HG02588 (cell line): Measurements from ENCODE around the gene ALPP.
"Not testable (repeated sequence)": the region's sequence is repeated elsewhere in the genome, so short reads cannot be mapped to it uniquely, and the experiment has no call there.

Source experiments
- ATAC-seq: cut with Tn5 transposase; IDR thresholded peaks from one replicate; pipeline ENCODE4 v1.9.1; 2021; ENCODE audit warnings: mild to moderate bottlenecking, moderate library complexity; ENCODE audit not compliant: unreplicated experiment

The ALPP gene

DNA sequence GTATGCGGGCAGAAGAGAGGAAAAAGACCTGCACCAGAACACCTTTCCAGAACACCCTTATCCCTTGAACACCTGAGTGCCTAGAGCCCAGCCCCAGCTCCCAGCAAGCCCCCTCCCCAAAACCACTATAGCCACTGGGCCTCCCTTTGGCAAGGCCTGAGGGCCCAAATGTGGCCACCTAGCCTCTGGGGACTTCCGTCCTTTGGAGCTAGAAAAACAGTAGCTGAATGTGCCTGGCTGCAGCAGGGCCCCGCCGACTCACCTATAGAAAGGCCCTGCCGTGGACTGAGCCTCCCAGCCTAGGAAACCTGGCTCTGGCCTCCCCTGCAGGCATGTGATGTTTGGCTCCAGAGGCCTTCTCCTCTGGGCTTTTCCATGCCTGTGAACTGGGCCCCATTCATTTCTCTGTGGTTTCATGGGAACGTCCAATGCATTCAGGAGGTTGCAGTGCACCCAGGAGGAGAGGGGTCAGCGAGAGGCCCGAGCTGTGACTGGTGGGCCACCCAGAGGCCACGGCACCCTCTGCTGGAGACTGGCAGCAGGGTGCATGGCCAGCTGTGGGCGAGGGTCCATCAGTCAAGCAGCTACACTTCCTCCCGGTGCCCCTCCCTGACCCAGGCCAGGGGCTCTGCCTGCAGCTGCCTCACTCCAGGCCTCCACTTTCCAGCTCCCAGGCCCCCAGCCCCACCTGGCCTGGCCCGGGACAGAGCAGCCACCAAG is 15.3 kb upstream of the ALPP start:
- ATAC-seq, result not testable (repeated sequence)

DNA sequence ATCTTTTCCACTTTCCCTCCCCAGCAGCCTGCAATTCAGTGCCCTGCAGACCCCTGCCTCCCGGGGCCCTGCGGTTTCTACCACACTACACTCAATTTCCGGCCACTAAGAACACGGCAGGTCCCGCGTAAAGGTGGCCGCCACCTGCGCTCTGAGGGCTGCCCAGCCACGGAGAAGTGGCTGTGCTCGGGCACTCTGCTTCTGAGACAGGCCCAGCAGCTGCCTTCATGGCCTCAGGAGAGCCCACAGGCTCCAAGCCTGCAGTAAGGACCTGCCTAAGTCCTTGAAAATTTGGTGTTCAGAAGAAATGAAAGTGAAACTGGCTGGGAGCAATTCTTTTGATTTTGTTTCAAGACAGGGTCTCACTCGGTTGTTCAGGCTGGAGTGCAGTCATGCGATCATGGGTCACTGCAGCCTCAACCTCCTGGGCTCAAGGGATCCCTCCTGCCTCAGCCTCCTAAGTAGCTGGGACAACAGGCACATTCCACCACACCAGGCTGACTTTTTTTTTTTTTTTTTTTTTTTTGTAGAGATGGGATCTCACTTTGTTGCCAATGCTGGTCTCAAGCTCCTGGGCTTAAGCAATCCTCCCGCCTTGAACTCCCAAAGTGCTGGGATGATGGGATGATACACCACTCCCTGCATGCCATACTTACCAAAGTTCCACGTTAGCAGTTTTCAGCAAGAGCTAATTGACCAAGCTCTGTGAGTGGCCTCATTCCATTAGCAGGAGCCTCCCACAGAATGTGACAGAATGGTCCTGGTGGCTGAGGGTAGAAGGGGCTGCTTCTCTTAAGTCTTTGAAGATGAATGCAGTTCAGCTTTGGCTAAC is 14.6 kb upstream of the ALPP start:
- ATAC-seq, result no peak

DNA sequence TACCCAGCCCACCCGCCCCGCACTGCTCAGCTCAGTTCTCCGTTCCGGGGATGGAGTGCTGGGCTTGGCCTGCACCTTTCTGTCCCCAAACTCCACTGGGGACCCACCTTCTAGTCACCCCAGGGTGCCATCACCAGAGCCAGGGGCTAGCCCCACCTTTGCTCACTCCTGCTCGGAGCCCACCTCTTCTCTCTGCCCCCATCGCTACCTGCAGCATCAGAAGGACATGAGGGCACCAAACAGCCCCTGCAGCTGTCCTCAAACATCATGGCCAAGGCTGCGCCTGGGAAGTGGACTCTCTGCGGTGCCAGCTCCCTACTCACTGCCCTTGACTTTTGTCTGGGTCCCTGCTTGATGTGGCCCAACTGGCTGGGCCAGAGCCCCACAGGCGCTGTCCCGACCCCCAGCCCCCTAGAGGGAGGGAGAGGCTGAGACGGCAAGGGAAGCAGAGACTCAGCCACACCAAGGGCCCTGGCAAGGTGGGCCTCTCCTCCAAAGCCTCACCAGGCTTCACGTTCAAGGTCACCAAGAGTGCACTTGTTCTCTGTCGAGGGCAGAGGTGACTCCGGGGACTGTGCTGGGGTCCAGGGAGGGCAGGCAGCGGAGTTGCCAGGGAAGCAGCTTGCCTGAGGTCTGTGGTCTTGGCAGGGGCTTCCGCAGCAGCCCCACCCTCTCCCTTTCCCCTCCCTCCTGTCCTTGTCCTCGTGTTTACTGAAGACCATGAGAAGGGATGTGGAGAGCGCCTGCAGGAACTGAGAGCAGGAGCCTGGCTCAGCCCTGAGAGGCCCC is 13.6 kb upstream of the ALPP start:
- ATAC-seq, result not testable (repeated sequence)

DNA sequence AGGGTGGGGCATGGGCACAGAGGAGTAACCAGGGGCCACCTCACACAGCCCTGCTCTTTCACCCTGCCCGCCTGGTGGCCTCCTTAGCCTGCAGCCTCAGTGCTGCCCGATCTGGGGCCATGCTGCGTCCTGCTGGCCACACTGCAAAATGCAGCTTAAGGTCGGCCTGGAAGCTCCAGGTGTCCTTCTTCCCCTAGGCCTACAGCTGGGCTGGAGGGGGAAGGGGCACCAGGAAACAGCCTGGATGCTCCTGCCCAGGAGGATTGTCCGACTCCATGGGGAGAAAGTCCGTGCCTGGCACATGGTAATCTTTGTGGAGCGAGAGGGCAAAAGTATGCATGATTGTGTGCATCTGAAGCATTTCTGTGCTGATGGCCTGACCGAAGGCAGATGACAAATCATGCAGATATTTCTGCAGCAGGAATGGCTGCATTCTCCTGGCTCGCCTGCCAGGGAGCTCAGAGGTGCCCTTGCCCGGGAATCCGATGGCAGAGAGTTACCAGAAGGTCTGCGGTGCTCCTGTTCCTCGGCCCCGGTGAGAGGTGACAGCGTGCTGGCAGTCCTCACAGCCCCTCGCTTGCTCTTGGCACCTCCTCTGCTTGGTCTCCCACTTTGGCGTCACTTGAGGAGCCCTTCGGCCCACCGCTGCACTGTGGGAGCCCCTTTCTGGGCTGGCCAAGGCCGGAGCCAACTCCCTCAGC is 12.8 kb upstream of the ALPP start:
- no peak for ATAC-seq

DNA sequence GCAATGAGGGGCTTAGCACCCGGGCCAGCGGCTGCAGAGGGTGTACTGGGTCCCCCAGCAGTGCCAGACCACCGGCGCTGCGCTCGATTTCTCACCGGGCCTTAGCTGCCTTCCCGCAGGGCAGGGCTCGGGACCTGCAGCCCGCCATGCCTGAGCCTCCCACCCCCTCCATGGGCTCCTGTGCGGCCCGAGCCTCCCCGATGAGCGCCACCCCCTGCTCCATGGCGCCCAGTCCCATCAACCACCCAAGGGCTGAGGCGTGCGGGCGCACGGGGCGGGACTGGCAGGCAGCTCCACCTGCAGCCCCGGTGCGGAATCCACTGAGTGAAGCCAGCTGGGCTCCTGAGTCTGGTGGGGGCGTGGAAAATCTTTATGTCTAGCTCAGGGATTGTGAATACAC is 12.1 kb upstream of the ALPP start:
- not testable (repeated sequence) for ATAC-seq

DNA sequence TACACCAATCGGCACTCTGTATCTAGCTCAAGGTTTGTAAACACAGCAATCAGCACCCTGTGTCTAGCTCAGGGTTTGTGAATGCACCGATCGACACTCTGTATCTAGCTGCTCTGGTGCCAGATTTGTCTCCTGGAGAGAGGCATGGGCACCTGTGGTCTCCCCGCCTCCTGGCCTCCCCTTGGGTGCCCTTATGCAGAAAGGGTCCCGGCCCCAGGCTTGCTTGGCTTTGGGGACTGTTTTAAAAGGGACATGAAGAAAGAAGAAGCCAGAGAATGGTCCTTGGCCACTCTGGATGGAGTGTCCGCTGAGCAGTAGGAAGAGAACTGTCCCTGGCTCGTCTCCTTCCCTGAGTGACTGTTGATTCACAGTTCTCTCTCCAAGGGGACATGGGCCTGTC is 11.5 kb upstream of the ALPP start:
- no peak for ATAC-seq

DNA sequence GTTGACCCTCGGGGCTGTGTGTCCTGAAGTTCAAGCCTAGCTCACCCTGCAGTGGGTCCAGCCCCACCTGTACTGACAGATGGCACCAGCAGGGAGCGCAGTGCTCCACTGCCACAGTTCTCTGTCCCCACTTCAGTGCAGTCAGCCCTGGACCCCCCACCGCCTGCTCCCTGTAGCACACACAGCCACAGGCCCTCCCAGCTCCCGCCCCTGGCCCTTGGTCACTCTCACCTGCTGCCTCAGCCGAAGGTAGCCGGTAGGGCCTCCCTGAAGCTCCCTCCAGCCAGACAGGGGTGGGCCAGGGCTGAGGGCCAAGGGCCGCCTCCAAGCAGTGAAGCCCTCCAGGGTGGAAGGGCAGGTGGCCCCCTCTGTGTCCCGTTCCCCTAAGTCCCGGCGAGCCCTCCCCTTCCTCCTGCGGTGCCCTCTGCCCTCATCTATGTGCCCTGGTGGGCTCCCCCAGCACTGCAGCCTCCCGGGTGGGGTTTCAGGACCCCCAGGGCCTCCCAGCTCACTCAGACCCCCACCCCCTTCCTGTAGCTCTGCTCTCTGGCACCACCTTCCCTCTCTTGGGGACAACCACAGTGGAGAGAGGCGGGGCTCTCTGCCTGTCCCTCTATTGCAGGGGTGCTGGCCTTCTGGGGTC is 10.8 kb upstream of the ALPP start:
- ATAC-seq, result no peak

DNA sequence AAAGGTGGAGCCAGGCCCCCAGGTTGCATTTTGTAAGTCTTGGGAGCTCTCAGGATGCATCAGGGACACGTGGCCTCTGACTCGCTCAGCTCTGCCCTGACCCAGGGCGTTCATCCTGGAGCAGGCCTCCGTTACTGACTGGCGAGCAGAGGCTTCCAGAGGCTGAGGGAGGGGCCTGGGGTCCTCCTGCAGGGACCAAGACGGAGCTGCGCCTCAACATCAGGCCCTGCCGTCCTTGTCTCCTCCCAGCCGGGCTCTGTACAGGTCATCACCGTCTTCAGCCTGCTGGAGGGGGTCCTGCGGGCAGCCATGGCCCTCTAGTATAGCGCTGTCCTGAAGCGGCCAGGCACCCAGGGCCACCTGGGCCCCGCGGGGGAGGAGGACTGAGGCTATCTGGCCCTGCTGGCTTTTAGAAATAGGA is 10.2 kb upstream of the ALPP start:
- ATAC-seq, result no peak

DNA sequence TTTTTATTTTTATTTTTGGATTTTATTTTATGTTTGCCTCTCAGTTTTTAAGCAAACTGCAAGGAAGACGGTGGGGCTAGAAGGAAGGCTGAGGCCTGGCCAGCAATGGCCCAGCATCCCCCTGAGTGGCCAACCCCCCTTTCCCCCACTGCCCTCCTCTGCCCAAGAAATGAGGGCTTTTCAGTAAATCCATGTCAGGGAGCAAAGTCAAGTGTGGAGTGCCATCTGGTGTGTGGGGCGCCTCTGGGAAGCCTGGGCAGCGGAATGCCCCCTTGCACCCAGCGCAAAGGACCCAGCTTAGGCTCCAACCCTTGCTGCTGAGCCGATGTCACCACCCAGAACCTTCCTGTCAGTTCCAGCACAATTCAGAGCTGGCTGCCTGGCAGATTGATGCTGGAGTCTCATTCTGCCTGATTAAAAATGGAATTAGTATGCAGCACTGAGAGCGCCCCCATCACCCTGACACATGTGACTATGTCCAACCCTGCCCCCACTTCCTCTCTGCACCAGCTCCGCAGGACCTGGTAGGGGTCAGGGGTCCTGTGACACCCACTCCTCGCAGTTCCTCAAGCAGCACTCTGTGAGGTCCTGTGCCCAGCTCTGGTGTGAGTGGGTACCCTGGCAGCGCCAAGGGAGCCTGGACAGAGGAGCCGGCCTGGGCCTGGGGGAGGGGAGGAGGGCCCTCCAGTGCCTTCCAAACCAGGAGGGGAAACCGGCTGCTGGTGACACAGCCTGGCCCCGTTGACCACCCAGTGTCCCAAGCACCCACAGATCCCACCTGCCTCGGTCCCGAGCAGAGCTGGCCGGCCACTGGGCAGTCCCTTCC is 9.2 kb upstream of the ALPP start:
- no peak for ATAC-seq

DNA sequence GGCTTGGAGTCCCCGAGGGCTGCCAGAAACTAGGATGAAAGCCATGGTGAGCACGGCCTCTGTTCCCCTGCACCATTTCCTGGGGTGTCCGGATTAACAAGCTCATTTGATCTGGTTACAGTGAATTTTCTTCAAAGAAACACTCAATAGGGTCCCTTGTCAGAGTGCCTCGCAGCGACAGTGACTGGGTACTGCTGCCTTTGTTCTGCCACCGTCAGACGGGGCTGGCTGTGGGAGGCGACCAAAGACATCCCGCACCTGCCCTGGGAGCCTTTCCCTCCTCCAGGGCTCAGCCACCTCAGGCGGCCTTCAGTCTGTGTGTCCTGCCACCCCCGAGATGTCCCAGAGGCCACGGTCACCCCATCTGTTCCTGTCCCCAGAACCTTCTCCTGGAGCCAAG is 8.5 kb upstream of the ALPP start:
- not testable (repeated sequence) for ATAC-seq

DNA sequence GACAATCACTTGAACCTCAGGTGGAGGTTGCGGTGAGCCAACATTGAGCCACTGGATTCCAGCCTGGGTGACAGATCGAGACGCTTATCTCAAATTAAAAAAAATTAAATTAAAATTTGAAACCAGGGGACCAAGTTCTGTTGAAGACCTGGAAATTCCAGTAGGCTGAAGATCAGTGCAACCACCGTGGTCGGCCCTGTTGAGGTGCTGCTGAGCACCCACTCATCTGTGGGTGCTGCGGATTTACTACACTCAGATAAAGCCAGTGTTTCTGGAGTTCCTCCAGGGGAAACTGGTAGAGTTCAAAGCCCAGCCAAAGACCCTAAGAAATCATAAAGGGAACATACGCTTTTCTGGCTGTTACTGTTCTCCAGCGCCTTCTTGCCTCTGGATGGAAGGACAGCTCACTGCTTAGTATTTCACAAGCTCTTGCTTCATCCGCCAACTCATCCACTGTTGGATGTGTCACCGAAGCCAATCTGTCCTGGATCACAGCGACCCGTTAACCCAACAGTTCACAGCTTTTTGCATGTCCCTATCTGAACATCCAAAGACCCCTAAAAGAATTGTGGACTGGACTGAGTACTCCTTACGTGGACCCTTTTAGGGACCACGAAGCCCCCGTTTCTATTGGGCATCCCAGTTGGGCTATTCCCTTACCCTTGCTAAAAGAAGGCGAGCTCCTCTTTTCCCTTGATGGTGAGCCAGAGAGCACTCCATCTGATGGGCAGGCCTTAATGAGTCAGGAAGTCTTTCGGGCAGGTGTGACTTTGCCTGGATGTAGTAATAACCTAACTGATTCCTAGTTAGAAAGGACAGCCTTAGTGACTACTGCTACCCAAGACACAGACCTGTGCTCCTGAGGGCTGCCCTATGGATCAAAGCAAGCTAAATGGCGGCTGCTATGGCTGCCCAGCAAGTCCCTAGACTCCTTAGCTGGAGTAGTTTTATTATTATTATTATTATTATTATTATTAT is 6.0 kb upstream of the ALPP start:
- ATAC-seq, result no peak

DNA sequence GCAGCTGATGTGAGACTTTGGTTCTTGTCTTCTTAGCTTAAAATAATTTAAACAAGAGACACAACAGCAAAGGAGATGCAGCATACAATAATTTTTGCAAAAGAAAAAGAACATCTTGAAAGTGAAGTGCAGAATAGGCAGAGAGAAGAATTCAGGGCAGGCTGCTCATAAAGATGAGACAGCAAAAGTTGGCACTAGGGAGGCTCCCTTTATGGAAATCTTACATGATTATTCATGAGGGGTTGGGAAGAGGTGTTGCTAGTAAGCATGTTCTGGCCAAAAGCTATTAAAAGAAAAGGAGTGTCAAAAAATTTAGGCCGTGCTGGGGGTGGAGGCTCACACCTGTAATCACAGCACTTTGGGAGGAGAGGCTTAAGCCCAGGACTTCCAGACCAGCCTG is 4.2 kb upstream of the ALPP start:
- ATAC-seq, result no peak

DNA sequence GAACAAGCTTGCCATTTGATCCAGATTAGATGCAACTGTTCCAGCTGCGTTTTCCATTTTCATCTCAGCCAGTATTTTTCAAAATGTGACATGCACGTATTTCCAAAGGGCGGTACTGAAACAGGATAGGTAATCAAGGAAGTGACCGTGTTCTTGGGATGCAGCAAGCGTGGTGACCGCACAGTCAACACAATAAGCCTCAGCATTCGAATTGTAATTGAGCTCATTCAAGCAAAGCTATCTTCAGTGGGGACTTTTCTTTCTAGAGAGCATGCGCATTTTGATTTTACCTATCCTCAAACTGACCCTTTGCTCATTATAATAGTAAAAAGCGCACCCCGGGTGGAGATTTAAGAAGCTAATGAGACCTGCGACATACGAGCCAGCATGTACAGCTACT is 3.4 kb upstream of the ALPP start:
- no peak for ATAC-seq

DNA sequence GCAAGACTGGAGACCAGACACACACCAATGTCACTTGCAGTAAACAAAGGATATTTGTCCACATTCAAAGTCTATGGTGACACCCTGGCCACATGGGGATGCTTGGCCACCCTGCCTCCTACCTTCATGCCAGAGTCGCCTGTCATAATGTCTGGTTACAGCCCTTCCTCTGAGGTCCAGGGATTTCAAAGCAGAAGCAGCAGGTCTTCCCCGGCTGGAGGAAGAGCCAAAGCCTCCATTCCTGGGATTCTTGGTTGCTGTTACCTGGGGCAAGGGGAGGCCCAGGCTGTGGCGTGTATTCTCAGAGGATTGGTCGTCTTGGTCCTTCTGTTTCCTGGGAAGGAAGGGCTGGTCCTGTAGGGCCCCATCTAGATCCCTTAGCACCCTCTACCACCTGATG is 2.3 kb upstream of the ALPP start:
- ATAC-seq, result no peak

DNA sequence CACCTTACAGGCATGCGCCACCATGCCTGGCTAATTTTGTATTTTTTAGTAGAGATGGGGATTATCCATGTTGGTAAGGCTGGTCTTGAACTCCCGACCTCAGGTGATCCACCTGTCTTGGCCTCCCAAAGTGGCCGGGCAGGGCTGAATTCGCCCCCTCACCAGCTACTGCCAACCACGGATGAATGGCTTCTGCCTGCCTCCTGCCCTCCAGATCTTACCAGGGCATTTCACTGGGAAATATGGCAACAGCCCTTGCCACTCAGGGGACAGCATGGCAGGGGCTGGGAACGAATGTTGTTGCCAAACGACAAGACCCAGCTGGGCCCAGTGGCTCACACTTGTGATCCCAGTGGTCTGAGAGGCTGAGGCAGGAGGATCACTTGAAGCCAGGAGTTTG is 1.8 kb upstream of the ALPP start:
- no peak for ATAC-seq

DNA sequence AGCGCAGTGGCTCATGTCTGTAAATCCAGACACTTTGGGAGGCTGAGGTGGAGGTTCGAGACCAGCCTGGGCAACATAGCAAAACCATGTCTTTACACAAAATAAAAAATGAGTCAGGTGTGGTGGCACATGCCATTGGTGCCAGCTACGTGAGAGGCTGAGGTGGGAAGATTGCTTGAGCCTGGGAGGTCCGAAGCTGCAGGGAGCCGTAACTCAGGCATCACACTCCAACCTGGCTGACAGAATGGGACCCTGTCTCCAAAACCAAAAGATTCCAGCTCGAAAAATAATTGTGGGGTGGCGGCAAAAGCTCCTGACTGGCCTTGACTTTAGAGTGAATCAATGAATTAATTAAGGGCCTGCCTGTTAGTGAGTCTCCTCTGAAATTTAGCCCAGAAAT is 1.2 kb upstream of the ALPP start:
- no peak for ATAC-seq

DNA sequence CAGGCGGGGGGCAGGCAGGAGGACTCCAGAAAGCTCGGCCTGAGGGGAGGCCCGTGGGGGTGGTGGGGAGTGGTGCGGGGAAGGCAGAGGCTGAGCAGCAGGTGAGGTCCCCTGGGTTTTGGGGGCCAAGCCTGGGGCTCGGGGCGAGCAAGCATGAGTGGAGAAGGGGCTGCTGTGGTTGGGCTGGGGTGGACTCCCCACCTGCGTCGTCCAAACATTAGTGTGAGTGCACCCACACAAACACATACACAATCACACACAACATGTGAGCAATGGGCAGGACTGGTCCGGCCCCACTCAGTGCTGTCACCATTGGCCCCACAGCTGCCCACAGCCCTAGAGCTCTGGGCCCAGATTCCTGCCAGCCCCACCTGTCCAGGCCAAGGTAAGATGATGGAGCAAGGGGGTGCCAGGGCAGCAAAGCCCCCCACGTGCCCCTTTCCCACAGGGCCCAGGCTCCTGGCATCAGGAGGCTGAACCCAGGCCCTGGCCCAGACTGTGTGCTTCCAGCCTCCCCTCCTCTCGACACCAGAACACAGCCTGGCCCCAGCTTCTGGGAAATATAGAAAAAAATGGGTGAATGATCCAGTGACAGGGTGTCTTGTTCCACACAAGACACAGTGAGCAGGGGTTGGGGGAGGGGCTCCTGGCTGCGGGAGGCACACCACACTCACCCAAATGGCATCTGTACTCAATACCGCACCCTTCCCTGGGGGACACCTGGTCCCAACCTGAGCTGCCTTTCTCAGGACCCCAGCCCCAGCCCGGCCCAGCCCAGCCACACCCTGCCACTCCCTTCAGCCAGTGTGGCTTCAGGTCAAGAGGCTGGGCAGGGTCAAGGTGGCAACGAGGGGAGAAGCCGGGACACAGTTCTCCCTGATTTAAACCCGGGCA is 463 bp upstream of the ALPP start:
- ATAC-seq, result no peak
